ENCODE results near the gene SETMAR.
A peak's percentile ranks its signal among the peaks of the same experiment; 100 is the strongest.

SETMAR gene

DNA sequence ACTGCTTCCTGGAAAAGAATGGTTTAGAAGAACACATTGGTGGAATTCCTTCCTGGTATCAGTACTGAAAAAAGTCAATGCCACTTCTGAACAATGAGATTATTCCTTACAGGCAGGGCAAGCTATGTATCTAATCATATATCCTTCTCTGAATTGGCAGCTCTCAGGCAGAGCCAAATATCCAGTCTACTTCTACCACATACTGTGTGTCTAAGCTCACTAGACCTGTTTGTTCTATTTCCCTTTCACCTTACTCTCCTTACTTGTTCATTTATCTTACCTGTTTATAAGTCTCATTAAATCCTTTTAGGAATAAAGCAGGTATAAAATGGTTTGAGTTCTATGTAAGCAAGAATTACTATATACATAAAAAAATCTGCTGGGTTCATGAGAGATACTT is 8.3 kb downstream of the SETMAR start:
- TF ChIP-seq, protein P1, sequence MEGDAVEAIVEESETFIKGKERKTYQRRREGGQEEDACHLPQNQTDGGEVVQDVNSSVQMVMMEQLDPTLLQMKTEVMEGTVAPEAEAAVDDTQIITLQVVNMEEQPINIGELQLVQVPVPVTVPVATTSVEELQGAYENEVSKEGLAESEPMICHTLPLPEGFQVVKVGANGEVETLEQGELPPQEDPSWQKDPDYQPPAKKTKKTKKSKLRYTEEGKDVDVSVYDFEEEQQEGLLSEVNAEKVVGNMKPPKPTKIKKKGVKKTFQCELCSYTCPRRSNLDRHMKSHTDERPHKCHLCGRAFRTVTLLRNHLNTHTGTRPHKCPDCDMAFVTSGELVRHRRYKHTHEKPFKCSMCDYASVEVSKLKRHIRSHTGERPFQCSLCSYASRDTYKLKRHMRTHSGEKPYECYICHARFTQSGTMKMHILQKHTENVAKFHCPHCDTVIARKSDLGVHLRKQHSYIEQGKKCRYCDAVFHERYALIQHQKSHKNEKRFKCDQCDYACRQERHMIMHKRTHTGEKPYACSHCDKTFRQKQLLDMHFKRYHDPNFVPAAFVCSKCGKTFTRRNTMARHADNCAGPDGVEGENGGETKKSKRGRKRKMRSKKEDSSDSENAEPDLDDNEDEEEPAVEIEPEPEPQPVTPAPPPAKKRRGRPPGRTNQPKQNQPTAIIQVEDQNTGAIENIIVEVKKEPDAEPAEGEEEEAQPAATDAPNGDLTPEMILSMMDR (IDR thresholded peaks at IDR 0.05; ENCODE audit: low read depth, low read length, missing control alignments), result no peak

DNA sequence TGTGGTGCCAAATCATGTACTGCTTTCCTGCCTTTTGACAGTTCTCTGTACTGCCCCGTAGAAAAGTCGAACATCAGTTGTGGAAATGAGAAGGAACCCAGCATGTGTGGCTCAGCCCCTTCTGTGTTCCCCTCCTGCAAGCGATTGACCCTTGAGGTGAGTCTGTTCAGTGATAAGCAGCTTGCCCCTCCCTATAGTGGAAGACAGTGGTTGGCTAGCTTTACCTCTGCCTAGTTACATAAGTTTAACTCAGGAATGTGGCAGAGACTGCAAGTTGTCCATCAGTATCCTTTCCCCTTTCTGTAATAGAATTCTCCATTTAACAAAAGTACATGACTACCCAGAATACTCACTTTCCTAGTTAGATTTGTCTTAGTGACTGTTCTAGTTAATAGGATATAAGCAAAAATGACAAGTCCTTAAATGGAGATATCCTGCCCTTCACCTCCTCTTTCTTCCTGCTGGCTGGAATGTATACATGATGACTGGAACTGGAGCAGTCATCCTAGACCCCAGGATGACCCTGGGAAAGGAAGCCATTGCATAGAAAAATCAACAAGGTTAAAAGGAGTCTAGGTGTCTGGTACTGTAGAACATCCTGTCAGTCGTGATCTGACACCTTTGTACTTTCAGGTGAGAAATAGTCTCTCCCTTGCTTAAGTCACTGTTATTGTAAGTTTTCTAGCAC is 10.6 kb downstream of the SETMAR start:
- TF ChIP-seq, protein P1 (IDR thresholded peaks at IDR 0.05; ENCODE audit: low read depth, low read length, missing control alignments), result no peak
- H3K4me3 ChIP-seq (replicated peaks; ENCODE audit: low read depth, low read length), result no peak overlapping the region
- DNase-seq (ENCODE audit: extremely low read depth, low read depth), result no peak

More for the DNA sequence above, 8.3 kb downstream of the SETMAR start:
- no peak for DNase-seq (ENCODE audit: extremely low read depth, low read depth)
- H3K4me3 ChIP-seq (replicated peaks; ENCODE audit: low read depth, low read length), result no peak overlapping the region

DNA sequence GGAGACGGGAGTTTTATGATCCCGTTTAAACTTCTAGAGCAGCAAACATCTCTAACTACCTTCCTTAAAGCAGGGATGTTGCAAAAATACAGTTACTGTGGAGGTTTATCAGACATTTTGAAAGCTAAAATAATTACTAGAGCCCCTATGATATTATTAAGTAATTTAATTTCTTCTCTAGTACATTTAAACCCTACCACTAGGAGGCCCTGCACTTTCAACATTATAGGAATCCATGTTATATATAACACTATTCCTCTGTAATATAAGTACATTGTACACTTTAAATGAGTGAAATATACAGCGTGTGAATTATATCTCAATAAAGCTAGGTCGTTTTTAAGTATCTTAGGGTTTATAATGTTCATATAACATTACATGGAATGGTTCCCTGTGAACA is 11.5 kb downstream of the SETMAR start:
- TF ChIP-seq, protein P1 (IDR thresholded peaks at IDR 0.05; ENCODE audit: low read depth, low read length, missing control alignments), result peak; percentile 5
- H3K4me3 ChIP-seq (replicated peaks; ENCODE audit: low read depth, low read length), result no peak overlapping the region
- DNase-seq (ENCODE audit: extremely low read depth, low read depth), result no peak

DNA sequence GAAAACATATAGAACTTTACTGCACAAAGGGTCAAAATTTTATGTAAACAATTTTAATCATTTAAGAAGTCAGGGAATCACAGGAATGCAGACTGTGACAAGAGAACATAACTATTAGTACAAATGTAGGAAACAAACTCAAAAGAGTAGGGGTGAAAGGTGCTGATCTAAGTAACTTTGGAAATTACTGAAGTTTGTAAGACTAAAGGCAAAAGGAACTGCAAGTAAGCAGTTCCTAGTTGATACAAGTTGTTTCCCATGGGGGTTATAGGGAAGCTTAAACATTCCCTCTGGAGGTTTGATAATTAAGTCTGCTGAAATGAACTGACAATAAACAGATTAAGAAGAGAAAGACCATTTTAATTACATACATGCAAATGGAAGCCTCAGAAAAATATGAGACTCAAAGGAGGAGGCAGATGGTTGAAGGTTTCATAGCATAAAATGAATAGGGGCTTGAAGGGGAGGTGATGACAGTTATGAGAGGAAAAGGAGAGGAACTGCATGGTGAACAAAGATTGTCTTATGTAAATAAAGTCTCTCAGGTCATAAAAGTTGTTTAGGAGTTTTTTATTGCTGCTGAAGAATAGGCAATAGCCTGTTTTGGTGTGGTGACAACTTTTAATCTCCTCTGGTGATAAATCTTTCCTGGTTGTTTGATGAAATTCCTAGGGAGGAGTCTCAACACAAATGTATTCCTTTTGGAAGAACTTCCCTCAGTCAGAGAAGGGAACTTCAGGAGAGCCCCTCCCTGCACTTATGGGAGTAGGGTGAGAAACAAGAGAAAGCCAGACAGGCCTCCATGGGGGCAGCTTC is 17.1 kb downstream of the SETMAR start:
- TF ChIP-seq, protein P1 (IDR thresholded peaks at IDR 0.05; ENCODE audit: low read depth, low read length, missing control alignments), result no peak
- DNase-seq (ENCODE audit: extremely low read depth, low read depth), result no peak
- no peak overlapping the region for H3K4me3 ChIP-seq (replicated peaks; ENCODE audit: low read depth, low read length)

DNA sequence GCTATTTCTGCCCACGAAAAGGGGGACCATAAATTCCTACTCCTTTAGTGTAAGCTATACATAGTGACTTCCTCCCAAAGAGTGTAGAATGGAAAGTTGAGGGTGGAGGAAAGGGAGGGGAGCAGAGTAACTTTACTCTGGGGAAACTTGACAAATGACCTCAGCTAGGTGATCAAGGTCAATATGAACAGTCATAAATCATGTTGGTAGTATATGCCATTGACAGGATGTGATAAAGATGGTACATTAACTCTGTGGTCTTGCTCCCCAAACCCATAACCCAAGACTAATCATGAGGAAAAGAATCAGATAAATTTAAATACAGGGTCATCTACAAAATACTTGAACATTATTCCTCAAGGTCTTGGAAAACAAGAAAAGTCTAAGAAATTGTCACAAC is 18.6 kb downstream of the SETMAR start:
- TF ChIP-seq, protein P1 (IDR thresholded peaks at IDR 0.05; ENCODE audit: low read depth, low read length, missing control alignments), result no peak
- no peak overlapping the region for H3K4me3 ChIP-seq (replicated peaks; ENCODE audit: low read depth, low read length)
- no peak for DNase-seq (ENCODE audit: extremely low read depth, low read depth)

DNA sequence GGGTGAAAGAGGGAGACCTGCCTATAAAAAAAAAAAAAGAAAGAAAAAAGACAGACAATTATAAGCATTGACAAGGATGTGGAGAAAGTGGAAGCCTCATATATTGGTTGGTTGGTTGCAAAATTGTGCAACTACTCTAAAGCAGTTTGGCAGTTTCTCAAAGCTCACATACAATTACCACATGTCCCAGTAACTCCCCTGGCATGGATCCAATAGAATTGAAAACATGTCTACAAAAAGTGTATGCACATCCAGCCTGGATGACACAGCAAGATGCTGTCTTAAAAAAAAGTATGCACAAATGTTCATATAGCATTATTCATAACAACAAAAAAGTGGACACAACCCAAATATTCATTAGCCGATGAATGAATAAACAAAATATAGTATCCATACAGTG is 19.5 kb downstream of the SETMAR start:
- TF ChIP-seq, protein P1 (IDR thresholded peaks at IDR 0.05; ENCODE audit: low read depth, low read length, missing control alignments), result no peak
- H3K4me3 ChIP-seq (replicated peaks; ENCODE audit: low read depth, low read length), result no peak overlapping the region
- DNase-seq (ENCODE audit: extremely low read depth, low read depth), result peak; percentile 71

All from HFF-Myc (cell line).